HepG2 (cell line): ENCODE data around the gene ZNF221. TPM values are rescaled to one million over a fixed set of nuclear protein-coding genes. Genes with fewer than 3 reads are reported as not detected.

Experiments used
- ATF2 ChIP-seq: sonication (generic); formaldehyde crosslinking; IDR thresholded peaks from 2 replicates; pipeline ENCODE4 v1.4.0; 2020; ENCODE audit warnings: missing genetic modification reagents
- CC2D1A ChIP-seq: sonication (generic); formaldehyde crosslinking; IDR thresholded peaks from 2 replicates; pipeline ENCODE4 v1.8.1; 2023; ENCODE audit warnings: mild to moderate bottlenecking, missing genetic modification reagents
- CCAR2 ChIP-seq: fragments of 200-400 bp; formaldehyde crosslinking; optimal IDR thresholded peaks from 2 replicates; pipeline ENCODE3; 2018; ENCODE audit warnings: low read depth, mild to moderate bottlenecking, low read length, moderate library complexity
- ELF3 ChIP-seq: IDR thresholded peaks from 2 replicates; pipeline ENCODE4 v1.6.1; 2016; ENCODE audit warnings: missing genetic modification reagents, missing compliant biosample characterization
- HCFC1 ChIP-seq: fragments of 150-350 bp; IDR thresholded peaks from 2 replicates; pipeline ENCODE4 v1.6.1; 2014; ENCODE audit warnings: low read depth, low read length
- NFYC ChIP-seq: IDR thresholded peaks from 2 replicates; pipeline ENCODE4 v1.6.1; 2016; ENCODE audit warnings: missing genetic modification reagents, missing compliant biosample characterization
- PHF8 ChIP-seq: sonication (generic); formaldehyde crosslinking; IDR thresholded peaks from 2 replicates; pipeline ENCODE4 v1.5.0; 2020; ENCODE audit warnings: missing genetic modification reagents
- RFXANK ChIP-seq: IDR thresholded peaks from 2 replicates; pipeline ENCODE4 v1.6.1; 2016
- SMYD3 ChIP-seq: sonication (generic); formaldehyde crosslinking; IDR thresholded peaks from 2 replicates; pipeline ENCODE4 v1.8.1; 2023; ENCODE audit warnings: mild to moderate bottlenecking, missing genetic modification reagents
- TERF1 ChIP-seq: sonication (generic); formaldehyde crosslinking; IDR thresholded peaks from 2 replicates; pipeline ENCODE4 v1.8.0; 2022; ENCODE audit warnings: mild to moderate bottlenecking, missing genetic modification reagents, moderate library complexity
- ZNF3 ChIP-seq: IDR thresholded peaks from 2 replicates; pipeline ENCODE4 v1.7.0; 2017; ENCODE audit warnings: inconsistent platforms
- ZNF331 ChIP-seq: sonication (generic); formaldehyde crosslinking; IDR thresholded peaks from 2 replicates; pipeline ENCODE4 v1.4.0; 2020; ENCODE audit warnings: missing genetic modification reagents
- ZNF609 ChIP-seq: sonication (generic); formaldehyde crosslinking; IDR thresholded peaks from 2 replicates; pipeline ENCODE4 v1.4.0; 2020; ENCODE audit warnings: mild to moderate bottlenecking, missing genetic modification reagents, borderline replicate concordance
- ZNF644 ChIP-seq: IDR thresholded peaks from 2 replicates; pipeline ENCODE4 v1.6.1; 2016; ENCODE audit warnings: low read depth
- ZNF75D ChIP-seq: sonication (generic); formaldehyde crosslinking; IDR thresholded peaks from 2 replicates; pipeline ENCODE4 v1.8.1; 2023; ENCODE audit warnings: missing genetic modification reagents, mild to moderate bottlenecking, borderline replicate concordance
- polyA plus RNA-seq, 8 experiments: library from polyadenylated mRNA; depleted of rRNA in 3 of 8; stranded (reverse) in 7 of 8; unstranded in 1 of 8; fragments of >200 nt; fragmentation: Illumina TruSeq in 4 of 8; extraction: Trizol in 4 of 8; gene quantifications; 2 replicates each; pipeline versions ENCODE4 v1.2.1 to v1.2.3, GENCODE V29; 2011 to 2016; ENCODE audit warnings: low read depth in 4 of 8, missing spikeins in 1 of 8, mixed read lengths in 1 of 8; ENCODE audit not compliant: insufficient read depth in 1 of 8
- total RNA-seq, 5 experiments: library from RNA; depleted of rRNA; stranded (reverse); fragments of >200 nt; fragmentation: Illumina TruSeq; extraction: Trizol; gene quantifications; 2 replicates each; pipeline ENCODE4 v1.2.3, GENCODE V29; 2016; ENCODE audit warnings: low read depth in 1 of 5
- TF ChIP-seq, protein P1 (sequence below): sonication (generic); formaldehyde crosslinking; IDR thresholded peaks from 2 replicates; pipeline ENCODE4 v1.5.0; 2020; ENCODE audit warnings: missing genetic modification reagents, mild to moderate bottlenecking, borderline replicate concordance
- TF ChIP-seq, protein P2 (sequence below): sonication (generic); formaldehyde crosslinking; IDR thresholded peaks from 2 replicates; pipeline ENCODE4 v1.4.0; 2020; ENCODE audit warnings: missing genetic modification reagents, low read depth, mild to moderate bottlenecking, borderline replicate concordance

The ZNF221 gene
- total and polyA plus RNA-seq, 2 of the 13 experiments (the other 11 are each of a cell fraction or from before 2014, with no cell fraction given): 0.48 to 3.4 TPM

DNA sequence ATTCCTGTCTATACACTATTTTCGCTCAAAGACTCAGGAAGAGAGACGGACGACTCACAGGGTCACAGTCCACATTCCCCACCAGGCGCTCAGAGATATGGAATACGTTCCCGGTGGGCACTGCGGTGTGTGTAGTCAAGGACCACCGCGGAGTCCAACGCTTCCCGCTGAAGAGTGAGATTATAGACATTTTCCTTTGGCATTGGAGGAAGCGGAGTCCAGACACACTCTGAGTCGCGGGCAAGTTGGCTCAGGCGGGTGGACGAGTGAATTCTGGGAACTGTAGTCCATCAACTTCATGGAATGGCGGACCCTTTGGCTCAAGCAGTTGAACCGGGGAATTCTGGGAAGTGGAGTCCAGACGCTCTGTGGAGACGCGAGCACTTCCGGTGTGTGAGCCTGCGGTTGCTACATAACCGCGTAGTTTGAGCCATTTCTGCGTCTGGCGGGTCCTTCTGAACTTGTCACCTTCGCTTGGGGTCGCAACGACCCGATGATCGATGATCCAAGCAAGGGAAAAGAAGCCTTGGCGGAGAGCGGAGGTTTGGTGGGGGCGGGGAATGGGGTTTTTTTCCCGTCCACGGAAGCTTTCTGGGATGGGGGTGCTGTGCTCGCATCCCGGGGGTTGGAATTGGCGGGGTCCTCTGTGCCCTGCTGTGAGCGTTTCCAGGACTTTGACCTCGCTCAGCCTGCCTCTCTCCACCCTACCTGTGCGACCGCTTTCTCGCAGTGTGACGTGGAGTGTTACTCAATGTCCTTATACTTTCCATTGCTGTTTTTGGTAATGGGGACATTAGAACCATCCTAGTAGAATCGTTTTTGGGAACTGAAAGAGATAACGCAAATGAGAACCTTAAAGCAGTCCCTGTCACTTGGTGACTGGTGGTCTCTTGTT, 51.8 kb downstream of the ZNF221 start, which contains the start of gene ZNF230 (continued):
- TF ChIP-seq, protein P1, sequence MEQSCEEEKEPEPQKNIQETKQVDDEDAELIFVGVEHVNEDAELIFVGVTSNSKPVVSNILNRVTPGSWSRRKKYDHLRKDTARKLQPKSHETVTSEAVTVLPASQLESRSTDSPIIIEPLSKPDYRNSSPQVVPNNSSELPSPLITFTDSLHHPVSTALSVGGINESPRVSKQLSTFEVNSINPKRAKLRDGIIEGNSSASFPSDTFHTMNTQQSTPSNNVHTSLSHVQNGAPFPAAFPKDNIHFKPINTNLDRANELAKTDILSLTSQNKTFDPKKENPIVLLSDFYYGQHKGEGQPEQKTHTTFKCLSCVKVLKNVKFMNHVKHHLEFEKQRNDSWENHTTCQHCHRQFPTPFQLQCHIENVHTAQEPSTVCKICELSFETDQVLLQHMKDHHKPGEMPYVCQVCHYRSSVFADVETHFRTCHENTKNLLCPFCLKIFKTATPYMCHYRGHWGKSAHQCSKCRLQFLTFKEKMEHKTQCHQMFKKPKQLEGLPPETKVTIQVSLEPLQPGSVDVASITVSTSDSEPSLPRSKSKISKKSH (CRISPR knock-in tag): peak; percentile 40; the same call in 1 of the 2 replicates
- peak; percentile 56; the same call in 1 of the 2 replicates for TF ChIP-seq ELF3 (CRISPR knock-in tag)
- TF ChIP-seq CCAR2: no peak
- TF ChIP-seq ZNF644 (CRISPR knock-in tag): no peak
- TF ChIP-seq ZNF75D (CRISPR knock-in tag): no peak
- TF ChIP-seq RFXANK (CRISPR knock-in tag): no peak
- no peak for TF ChIP-seq SMYD3 (CRISPR knock-in tag)
- 0 out of 2 replicates have a peak, but pooled peaks have one; percentile 10 for TF ChIP-seq CC2D1A (CRISPR knock-in tag)
- peak; percentile 98 for TF ChIP-seq HCFC1
- TF ChIP-seq PHF8 (CRISPR knock-in tag): peak; percentile 74
- TF ChIP-seq NFYC (CRISPR knock-in tag): no peak
- TF ChIP-seq TERF1 (CRISPR knock-in tag): no peak
- TF ChIP-seq ZNF609 (CRISPR knock-in tag): peak; percentile 45; the same call in 1 of the 2 replicates
- TF ChIP-seq ATF2 (CRISPR knock-in tag): 0 out of 2 replicates have a peak, but pooled peaks have one; percentile 35
- TF ChIP-seq, protein P2, sequence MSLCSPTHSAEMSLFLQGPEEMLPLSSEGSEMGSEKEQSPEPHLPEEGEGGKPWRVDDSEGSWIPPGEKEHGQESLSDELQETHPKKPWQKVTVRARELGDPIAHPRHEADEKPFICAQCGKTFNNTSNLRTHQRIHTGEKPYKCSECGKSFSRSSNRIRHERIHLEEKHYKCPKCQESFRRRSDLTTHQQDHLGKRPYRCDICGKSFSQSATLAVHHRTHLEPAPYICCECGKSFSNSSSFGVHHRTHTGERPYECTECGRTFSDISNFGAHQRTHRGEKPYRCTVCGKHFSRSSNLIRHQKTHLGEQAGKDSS (CRISPR knock-in tag): 0 out of 2 replicates have a peak, but pooled peaks have one; percentile 61
- no peak for TF ChIP-seq ZNF3 (CRISPR knock-in tag)
- peak; percentile 49; the same call in 1 of the 2 replicates for TF ChIP-seq ZNF331
